GM12864 (cell line): ENCODE data around the gene PGAP3.
"Not testable (repeated sequence)": the region's sequence is repeated elsewhere in the genome, so short reads cannot be mapped to it uniquely, and the experiment has no call there.

ENCODE experiments used
- DNase-seq: peaks from one replicate; pipeline ENCODE4 v3.0.0-alpha.2; 2011; ENCODE audit warnings: low read depth
- H3K4me3 ChIP-seq: 2 replicates; pipeline ENCODE4 v1.5.1; 2011; ENCODE audit warnings: mild to moderate bottlenecking, low read depth, low read length, control low read depth
- CTCF ChIP-seq: IDR thresholded peaks from 2 replicates; pipeline ENCODE4 v1.5.1; 2011; ENCODE audit warnings: low read depth, mild to moderate bottlenecking, moderate library complexity, low read length, control low read depth, inconsistent platforms; ENCODE audit errors: missing control alignments

PGAP3 gene

GRCh38 chr17:39700148-39700987 is 12.5 kb upstream of the PGAP3 start:
- no peak overlapping the region for H3K4me3 ChIP-seq
- DNase-seq, result no peak
- no peak for TF ChIP-seq CTCF

GRCh38 chr17:39699818-39700147 is 11.9 kb upstream of the PGAP3 start, which contains the start of gene ERBB2:
ERBB2 (plus strand) TSS chr17:39700064; CDS start chr17:39700239, 175 bp downstream.
- H3K4me3 ChIP-seq, result no peak within 1 kb of the TSS
- DNase-seq, result no peak
- no peak for TF ChIP-seq CTCF

- not testable (repeated sequence) for DNase-seq, H3K4me3 ChIP-seq
Observed at GRCh38 chr17:39699157-39699817, 11.4 kb upstream of the PGAP3 start.

GRCh38 chr17:39697961-39698360 is 10.1 kb upstream of the PGAP3 start:
- no peak overlapping the region for H3K4me3 ChIP-seq
- no peak for TF ChIP-seq CTCF
- no peak for DNase-seq

- no peak for TF ChIP-seq CTCF
- no peak overlapping the region for H3K4me3 ChIP-seq
- DNase-seq, result no peak
Observed at GRCh38 chr17:39696731-39697130, 8.9 kb upstream of the PGAP3 start.

- DNase-seq, result no peak
- no peak overlapping the region for H3K4me3 ChIP-seq
- TF ChIP-seq CTCF, result no peak
Observed at GRCh38 chr17:39695089-39695474, 7.2 kb upstream of the PGAP3 start.

- H3K4me3 ChIP-seq, result no peak overlapping the region
- DNase-seq, result no peak
- TF ChIP-seq CTCF, result no peak
Observed at GRCh38 chr17:39694593-39694992, 6.7 kb upstream of the PGAP3 start.
